HG03108 (cell line): ENCODE data around the gene HFM1.

Experiments used
- ATAC-seq: cut with Tn5 transposase; IDR thresholded peaks from one replicate; pipeline ENCODE4 v1.9.1; 2021; ENCODE audit warnings: moderate library complexity; ENCODE audit not compliant: unreplicated experiment

The HFM1 gene

DNA sequence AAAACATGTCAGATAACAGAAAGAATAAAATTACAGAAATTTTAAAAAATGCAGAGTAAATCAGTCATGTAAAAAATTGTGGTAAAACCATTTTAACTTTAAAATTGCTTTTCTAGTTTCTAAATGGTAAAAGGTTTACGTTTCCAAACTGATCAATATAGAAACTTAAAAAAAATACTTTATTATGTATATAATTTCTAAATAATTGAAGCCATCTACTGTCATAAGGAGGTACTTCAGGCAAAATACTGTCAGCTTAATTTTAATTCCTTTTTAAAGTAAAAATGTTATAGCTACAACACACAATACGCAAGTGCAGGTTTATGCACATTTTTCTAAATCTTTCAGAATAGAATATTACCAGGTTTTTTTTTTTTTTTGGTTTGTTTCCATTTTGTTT, 159.9 kb downstream of the HFM1 start:
- no peak for ATAC-seq

DNA sequence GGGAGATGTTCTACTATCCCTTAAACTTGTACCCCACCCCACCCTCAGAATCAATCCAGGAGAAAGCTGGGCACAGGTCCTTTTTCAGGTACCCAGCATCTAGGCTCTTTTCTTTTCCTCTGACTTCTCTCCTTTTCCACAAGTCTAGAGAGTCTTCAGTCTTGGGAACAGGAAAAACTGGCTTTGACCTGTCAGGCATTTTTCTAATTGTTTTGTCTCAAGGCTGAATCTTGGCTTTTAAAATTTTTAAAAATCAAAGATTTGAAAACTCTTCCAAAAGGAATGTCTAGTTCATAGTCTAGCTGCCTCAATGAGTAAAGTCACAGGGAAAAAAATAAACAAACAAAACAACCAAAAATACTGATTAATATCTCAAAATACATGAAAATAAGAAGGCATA, 161.5 kb downstream of the HFM1 start:
- ATAC-seq, result no peak

DNA sequence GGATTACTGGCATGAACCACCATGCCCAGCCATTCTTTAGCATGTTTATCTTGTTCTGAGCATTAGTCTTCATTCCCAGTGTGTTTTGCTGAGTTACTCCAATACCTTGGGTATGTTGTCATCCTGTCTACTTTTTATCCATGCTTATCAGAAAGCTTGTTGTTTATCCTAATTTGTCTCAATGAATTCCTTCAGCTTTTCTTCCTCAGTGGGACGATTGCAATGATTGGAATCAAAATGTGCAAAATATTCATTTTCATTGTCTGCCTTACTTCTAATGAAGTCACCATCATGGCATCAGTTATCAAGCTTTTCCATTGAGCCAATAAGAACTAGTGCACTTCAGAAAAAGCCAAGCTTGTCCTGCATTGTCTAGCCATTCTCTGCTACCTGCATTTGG, 170.5 kb downstream of the HFM1 start:
- no peak for ATAC-seq

DNA sequence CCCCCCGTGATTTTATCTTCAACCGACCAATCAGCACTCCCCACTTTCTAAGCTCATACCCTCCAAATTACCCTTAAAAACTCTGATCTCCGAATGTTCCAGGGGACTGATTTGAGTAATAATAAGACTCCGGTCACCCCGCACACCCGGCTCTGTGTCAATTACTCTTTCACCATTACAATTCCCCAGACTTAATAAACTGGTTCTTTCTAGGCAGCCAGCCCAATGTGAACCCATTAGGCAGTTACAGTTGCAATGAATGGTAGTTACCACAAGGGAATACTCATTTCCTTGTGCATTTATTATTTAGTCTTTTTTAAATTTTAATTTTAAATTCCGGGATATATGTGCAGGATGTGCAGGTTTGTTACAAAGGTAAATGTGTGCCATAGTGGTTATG, 177.9 kb downstream of the HFM1 start:
- no peak for ATAC-seq

DNA sequence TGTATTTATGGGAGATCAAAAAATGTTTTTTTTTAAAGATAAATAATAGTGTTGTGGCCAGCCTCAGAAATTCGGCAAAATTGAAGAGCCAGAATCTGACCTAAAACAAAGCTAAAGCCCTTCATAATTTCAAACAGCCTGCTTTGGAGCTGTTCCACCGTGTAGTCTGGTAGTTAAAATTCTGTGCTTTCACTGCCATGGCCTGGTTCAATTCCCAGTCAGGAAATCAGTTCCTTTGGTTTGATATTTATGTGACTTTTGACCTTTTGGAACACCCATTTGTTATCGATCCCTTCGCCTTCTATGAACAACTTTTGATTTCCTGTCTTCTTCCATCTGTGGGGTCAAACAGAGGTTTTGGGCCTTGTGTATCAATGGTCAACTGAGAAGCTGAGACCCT, 179.8 kb downstream of the HFM1 start:
- no peak for ATAC-seq

DNA sequence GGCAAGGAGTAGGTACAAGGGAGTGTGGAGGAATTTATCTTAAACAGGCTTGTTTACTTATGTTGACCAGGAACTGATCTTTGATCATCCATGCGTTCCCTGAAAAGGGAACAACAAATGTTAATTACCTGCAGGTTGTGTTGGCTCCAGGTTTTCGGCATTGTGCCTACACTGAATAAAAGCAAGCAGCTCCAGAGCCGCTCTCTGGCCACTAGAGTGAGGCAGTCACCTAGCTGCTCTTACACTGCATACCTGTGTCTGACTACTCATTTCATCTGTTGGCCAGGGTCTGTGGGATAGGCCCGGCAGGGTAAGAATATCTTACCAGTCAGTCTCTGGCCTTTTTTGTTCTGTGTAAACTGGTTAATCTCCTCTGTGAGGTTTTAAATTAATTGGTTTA, 183.6 kb downstream of the HFM1 start:
- no peak for ATAC-seq

DNA sequence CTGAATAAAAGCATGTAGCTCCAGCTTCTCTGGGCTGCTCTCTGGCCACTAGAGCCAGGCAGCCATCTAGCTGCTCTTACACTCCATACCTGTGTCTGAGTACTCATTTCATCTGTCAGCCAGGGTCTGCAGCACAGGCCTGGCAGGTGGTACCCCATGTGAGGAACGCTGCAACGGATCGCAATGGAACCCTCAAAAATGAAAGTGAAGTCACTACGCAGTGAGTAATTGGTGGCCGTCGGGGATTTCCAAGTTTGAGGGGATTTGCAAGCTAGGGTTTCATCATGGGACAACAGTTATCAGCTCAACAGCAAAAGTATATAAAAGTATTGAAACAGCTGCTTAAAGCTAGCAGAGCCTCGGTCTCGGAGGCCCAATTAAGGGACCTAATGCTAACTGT, 186.7 kb downstream of the HFM1 start:
- no peak for ATAC-seq
